Neuronal stem cell (in vitro differentiated cells): ENCODE data around the gene PLCH1.
A peak's percentile ranks its signal among the peaks of the same experiment; 100 is the strongest.

Source experiments
- DNase-seq: peaks from one replicate; pipeline ENCODE4 v3.0.0-alpha.2; 2013; ENCODE audit warnings: low spot score
- H2AFZ ChIP-seq: one replicate; pipeline ENCODE4 v1.6.1; 2013; ENCODE audit warnings: mild to moderate bottlenecking, low read length, inconsistent platforms
- H2AK5ac ChIP-seq: 2 replicates; pipeline ENCODE4 v1.6.1; 2013; ENCODE audit warnings: low read depth, mild to moderate bottlenecking, inconsistent platforms, low read length, moderate library complexity, mixed read lengths
- H2BK120ac ChIP-seq: 2 replicates; pipeline ENCODE4 v1.6.1; 2013; ENCODE audit warnings: low read depth, mild to moderate bottlenecking, inconsistent platforms, low read length, moderate library complexity, mixed read lengths
- H2BK12ac ChIP-seq: one replicate; pipeline ENCODE4 v1.6.1; 2013; ENCODE audit warnings: low read length, inconsistent platforms
- H2BK15ac ChIP-seq: 2 replicates; pipeline ENCODE4 v1.6.1; 2013; ENCODE audit warnings: mild to moderate bottlenecking, low read length, inconsistent platforms, mixed read lengths
- H2BK5ac ChIP-seq: one replicate; pipeline ENCODE4 v1.6.1; 2013; ENCODE audit warnings: inconsistent platforms, mild to moderate bottlenecking, low read length, moderate library complexity
- H3K14ac ChIP-seq: one replicate; pipeline ENCODE4 v1.6.1; 2013; ENCODE audit warnings: low read length, inconsistent platforms
- H3K18ac ChIP-seq: 2 replicates; pipeline ENCODE4 v1.6.1; 2013; ENCODE audit warnings: low read length, inconsistent platforms
- H3K23ac ChIP-seq: 2 replicates; pipeline ENCODE4 v1.6.1; 2013; ENCODE audit warnings: low read depth, mild to moderate bottlenecking, mixed read lengths, low read length, inconsistent platforms; ENCODE audit not compliant: poor library complexity
- H3K27ac ChIP-seq: replicated peaks from 3 replicates; pipeline ENCODE4 v1.5.1; 2013; ENCODE audit warnings: low read length, inconsistent platforms
- H3K27me3 ChIP-seq, 3 experiments: 2 replicates each; pipeline ENCODE4 v1.6.1; 2013; ENCODE audit warnings: low read length in 3 of 3, mild to moderate bottlenecking in 2 of 3, inconsistent platforms in 1 of 3, low read depth in 1 of 3, mixed read lengths in 1 of 3, moderate library complexity in 1 of 3; ENCODE audit not compliant: control insufficient read depth in 3 of 3, insufficient read depth in 3 of 3
- H3K36me3 ChIP-seq, 2 donors: replicated peaks in 1 of 2; 2 replicates each; pipeline ENCODE4 v1.6.1; 2013; ENCODE audit warnings: low read length in 2 of 2; ENCODE audit not compliant: control insufficient read depth in 2 of 2, insufficient read depth in 2 of 2
- H3K4ac ChIP-seq: 2 replicates; pipeline ENCODE4 v1.6.1; 2013; ENCODE audit warnings: inconsistent platforms, mild to moderate bottlenecking, low read length, moderate library complexity
- H3K4me1 ChIP-seq, 2 donors: 1 replicate in 1 of 2; 2 replicates in 1 of 2; pipeline ENCODE4 v1.6.1; 2013; ENCODE audit warnings: low read length in 2 of 2, low read depth in 1 of 2; ENCODE audit not compliant: control insufficient read depth in 2 of 2, insufficient read depth in 1 of 2
- H3K4me2 ChIP-seq: one replicate; pipeline ENCODE4 v1.6.1; 2013; ENCODE audit warnings: mild to moderate bottlenecking, low read length, inconsistent platforms; ENCODE audit not compliant: insufficient read depth, poor library complexity, severe bottlenecking
- H3K4me3 ChIP-seq, 2 donors: 2 replicates each; pipeline ENCODE4 v1.5.1; 2013; ENCODE audit warnings: low read length in 2 of 2, mild to moderate bottlenecking in 2 of 2, inconsistent platforms in 1 of 2, moderate library complexity in 1 of 2
- H3K79me1 ChIP-seq: one replicate; pipeline ENCODE4 v1.6.1; 2013; ENCODE audit warnings: low read depth, mild to moderate bottlenecking, inconsistent platforms, low read length, moderate library complexity
- H3K9ac ChIP-seq: one replicate; pipeline ENCODE4 v1.6.1; 2013; ENCODE audit warnings: mild to moderate bottlenecking, low read depth, low read length, inconsistent platforms; ENCODE audit not compliant: poor library complexity
- H3K9me3 ChIP-seq, 2 donors: replicated peaks in 1 of 2; 2 replicates each; pipeline versions ENCODE3 to v1.6.1; 2013; ENCODE audit warnings: low read length in 2 of 2, mild to moderate bottlenecking in 2 of 2, inconsistent platforms in 1 of 2, low read depth in 1 of 2, mixed read lengths in 1 of 2, moderate library complexity in 1 of 2; ENCODE audit not compliant: control insufficient read depth in 2 of 2, insufficient read depth in 1 of 2
- H4K8ac ChIP-seq: one replicate; pipeline ENCODE4 v1.6.1; 2013; ENCODE audit warnings: low read depth, mild to moderate bottlenecking, inconsistent platforms, low read length, moderate library complexity
- H4K91ac ChIP-seq: one replicate; pipeline ENCODE4 v1.6.1; 2013; ENCODE audit warnings: low read length, low read depth, mild to moderate bottlenecking, inconsistent platforms; ENCODE audit not compliant: poor library complexity
- WGBS, 2 donors: extraction: QIAGEN DNeasy Blood & Tissue Kit; methylation state at CpG; one replicate each; pipeline ENCODE4 v1.1.7; 2013; ENCODE audit warnings: missing lambda C conversion rate in 2 of 2, mixed read lengths in 1 of 2; ENCODE audit not compliant: insufficient read length in 2 of 2, insufficient replicate concordance in 1 of 2; ENCODE audit errors: extremely low coverage in 2 of 2; 5-methylcytosine and 5-hydroxymethylcytosine counted together

PLCH1 gene

DNA sequence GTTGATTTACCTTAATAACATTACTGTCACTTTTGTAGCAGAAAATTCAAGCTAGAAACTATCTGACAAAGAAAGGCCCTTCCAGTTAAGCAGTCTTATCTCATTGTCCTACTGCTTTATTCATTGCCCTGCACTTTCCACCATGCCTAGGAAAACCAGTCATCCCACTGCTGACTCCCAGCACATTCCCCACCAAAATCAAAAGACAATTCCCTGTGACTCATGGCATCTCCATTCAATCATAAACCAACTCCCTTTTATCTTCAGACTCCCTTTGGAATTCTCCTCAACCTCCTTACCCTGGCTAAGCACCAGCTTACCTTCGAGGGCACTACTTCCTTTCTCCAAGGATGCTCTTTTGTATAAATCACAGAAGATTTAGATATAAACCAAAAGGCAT, 184.3 kb downstream of the PLCH1 start:
- no peak overlapping the region for H3K4ac ChIP-seq
- H3K23ac ChIP-seq: no peak overlapping the region
- H2BK5ac ChIP-seq: no peak overlapping the region
- H2AK5ac ChIP-seq: no peak overlapping the region
- no peak overlapping the region for H4K91ac ChIP-seq
- H3K4me3 ChIP-seq: no peak overlapping the region
- no peak overlapping the region for H3K27ac ChIP-seq
- H2BK12ac ChIP-seq: no peak overlapping the region
- H3K4me2 ChIP-seq: no peak overlapping the region
- no peak overlapping the region for H3K9ac ChIP-seq
- no peaks in the 10 kb centered on the region for H3K27me3 ChIP-seq
- H2AFZ ChIP-seq: no peak overlapping the region
- H2BK15ac ChIP-seq: no peak overlapping the region
- no peaks in the 10 kb centered on the region for H3K79me1 ChIP-seq
- no CpG with 5 or more reads among the region's 1 CpG for WGBS, 2 donors
- H3K4me1 ChIP-seq: no peaks in the 10 kb centered on the region
- H4K8ac ChIP-seq: no peak overlapping the region
- H3K18ac ChIP-seq: no peak overlapping the region
- DNase-seq: peak; percentile 1
- no peak overlapping the region for H3K14ac ChIP-seq
- H3K9me3 ChIP-seq: peaks cover 0 to 2% of the 10 kb centered on the region in 2 donors
- no peak overlapping the region for H2BK120ac ChIP-seq
- H3K36me3 ChIP-seq: peaks cover 6 to 92% of the 10 kb centered on the region in 2 donors

- no peak overlapping the region for H4K91ac ChIP-seq
- no peak overlapping the region for H2BK120ac ChIP-seq
- no peak overlapping the region for H3K23ac ChIP-seq
- H3K9me3 ChIP-seq: no peaks in the 10 kb centered on the region
- H3K4me1 ChIP-seq: no peaks in the 10 kb centered on the region
- no peak overlapping the region for H3K14ac ChIP-seq
- H3K4me3 ChIP-seq: no peak overlapping the region
- H2AFZ ChIP-seq: no peak overlapping the region
- H3K18ac ChIP-seq: no peak overlapping the region
- peaks cover 7 to 93% of the 10 kb centered on the region in 2 donors for H3K36me3 ChIP-seq
- H3K27ac ChIP-seq: no peak overlapping the region
- H2BK12ac ChIP-seq: no peak overlapping the region
- no peak overlapping the region for H3K4me2 ChIP-seq
- no peak overlapping the region for H2BK5ac ChIP-seq
- H2AK5ac ChIP-seq: no peak overlapping the region
- no peaks in the 10 kb centered on the region for H3K27me3 ChIP-seq
- no peak overlapping the region for H4K8ac ChIP-seq
- WGBS, 2 donors: no CpG with 5 or more reads among the region's 1 CpG
- no peaks in the 10 kb centered on the region for H3K79me1 ChIP-seq
- no peak overlapping the region for H3K4ac ChIP-seq
- DNase-seq: no peak
- H3K9ac ChIP-seq: no peak overlapping the region
- no peak overlapping the region for H2BK15ac ChIP-seq
These were observed 184.7 kb downstream of the PLCH1 start for GRCh38 chr3:155560135-155560534.

DNA sequence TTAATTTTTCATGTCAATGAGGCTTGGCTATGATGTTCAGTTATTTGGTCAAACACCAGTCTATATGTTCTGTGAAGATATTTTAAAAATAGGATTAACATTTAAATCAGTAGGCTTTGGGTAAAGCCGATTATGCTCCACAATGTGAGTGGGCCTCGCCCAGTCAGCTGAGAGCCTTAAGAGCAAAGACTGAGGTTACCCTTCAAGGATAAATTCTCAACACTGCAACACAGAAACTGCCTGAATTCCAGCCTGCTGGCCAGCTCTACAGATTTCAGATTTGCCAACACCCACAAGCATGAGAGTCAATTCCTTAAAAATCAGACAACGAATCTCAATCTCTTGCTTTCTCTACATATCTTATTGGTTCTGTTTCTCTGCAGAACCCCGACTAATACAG, 188.3 kb downstream of the PLCH1 start:
- H3K4ac ChIP-seq: no peak overlapping the region
- no peak overlapping the region for H3K14ac ChIP-seq
- H3K36me3 ChIP-seq: peaks cover 10 to 94% of the 10 kb centered on the region in 2 donors
- no peak overlapping the region for H2BK12ac ChIP-seq
- no peak overlapping the region for H3K4me3 ChIP-seq
- no CpG with 5 or more reads among the region's 4 CpGs for WGBS, 2 donors
- H3K9me3 ChIP-seq: peaks cover 0 to 3% of the 10 kb centered on the region in 2 donors
- no peak for DNase-seq
- no peak overlapping the region for H2AK5ac ChIP-seq
- H2BK15ac ChIP-seq: no peak overlapping the region
- H4K91ac ChIP-seq: no peak overlapping the region
- no peak overlapping the region for H2BK120ac ChIP-seq
- H3K23ac ChIP-seq: no peak overlapping the region
- no peak overlapping the region for H3K18ac ChIP-seq
- H3K27me3 ChIP-seq: no peaks in the 10 kb centered on the region
- H3K4me2 ChIP-seq: no peak overlapping the region
- H3K27ac ChIP-seq: no peak overlapping the region
- no peak overlapping the region for H2BK5ac ChIP-seq
- no peaks in the 10 kb centered on the region for H3K4me1 ChIP-seq
- no peak overlapping the region for H2AFZ ChIP-seq
- H3K9ac ChIP-seq: no peak overlapping the region
- H3K79me1 ChIP-seq: no peaks in the 10 kb centered on the region
- H4K8ac ChIP-seq: no peak overlapping the region

DNA sequence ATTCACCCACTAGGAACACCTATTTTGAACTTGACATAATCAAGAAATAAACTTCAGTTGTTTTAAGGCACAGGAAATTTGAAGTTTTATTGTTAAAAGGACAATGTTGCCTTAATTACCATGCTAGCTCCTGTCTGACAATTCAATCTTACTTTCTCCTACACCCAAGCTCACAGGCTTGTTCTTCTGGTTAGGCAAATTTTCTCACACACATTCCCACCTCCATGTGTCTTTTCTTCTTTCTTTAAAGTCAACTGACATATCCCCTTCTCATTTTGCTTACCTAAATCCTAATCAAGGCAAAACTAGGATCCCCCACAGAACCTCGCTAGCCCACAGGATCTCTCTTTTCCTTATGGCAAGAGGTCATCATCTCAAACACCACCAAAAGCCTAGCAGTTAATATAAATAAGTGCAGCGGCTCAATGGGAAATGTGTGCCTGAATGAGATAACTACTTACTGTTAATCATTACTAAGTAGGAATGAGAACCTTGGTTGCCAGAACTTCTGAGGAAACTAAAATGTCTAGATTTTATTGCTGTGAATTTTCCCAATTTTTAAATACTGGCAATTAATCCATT, 189.3 kb downstream of the PLCH1 start:
- Histone ChIP-seq H2AFZ (no peak overlapping the region), H3K27ac (no peak overlapping the region), H3K79me1 (no peaks in the 10 kb centered on the region), H4K91ac (no peak overlapping the region), H3K36me3 (peaks cover 10 to 100% of the 10 kb centered on the region in 2 donors), H3K4me3 (no peak overlapping the region), H3K4me2 (no peak overlapping the region), H3K23ac (no peak overlapping the region), H3K18ac (no peak overlapping the region), H2BK120ac (no peak overlapping the region), H2AK5ac (no peak overlapping the region), H3K4ac (no peak overlapping the region), H3K9me3 (peaks cover 0 to 3% of the 10 kb centered on the region in 2 donors), H2BK5ac (no peak overlapping the region), H2BK12ac (no peak overlapping the region), H3K4me1 (no peaks in the 10 kb centered on the region), H2BK15ac (no peak overlapping the region), H3K9ac (no peak overlapping the region), H4K8ac (no peak overlapping the region), H3K14ac (no peak overlapping the region), H3K27me3 (no peaks in the 10 kb centered on the region)
- no peak for DNase-seq
- no CpG with 5 or more reads among the region's 2 CpGs for WGBS, 2 donors
